HCT116 (cell line): ENCODE results near the gene CRYBG2.

ENCODE experiments used
- CEBPB ChIP-seq: IDR thresholded peaks from 2 replicates; pipeline ENCODE4 v1.6.1; 2012; ENCODE audit warnings: low read depth
- EZH2 ChIP-seq: fragments of 200-600 bp; sonication (generic); IDR thresholded peaks from 2 replicates; pipeline ENCODE4 v1.6.1; 2017; ENCODE audit warnings: antibody characterized with exemption, mixed run types
- POLR2A ChIP-seq: IDR thresholded peaks from 2 replicates; pipeline ENCODE4 v1.7.0; 2011; ENCODE audit warnings: borderline replicate concordance; ENCODE audit not compliant: insufficient read depth, insufficient read length; ENCODE audit errors: extremely low read depth
- POLR2AphosphoS5 ChIP-seq: IDR thresholded peaks from 2 replicates; pipeline ENCODE4 v1.6.1; 2011; ENCODE audit warnings: mild to moderate bottlenecking, low read depth, low read length, moderate library complexity
- RAD21 ChIP-seq: IDR thresholded peaks from 2 replicates; pipeline ENCODE4 v1.6.1; 2012; ENCODE audit warnings: low read depth, mild to moderate bottlenecking
- YY1 ChIP-seq: IDR thresholded peaks from 2 replicates; pipeline ENCODE4 v1.6.1; 2011; ENCODE audit warnings: low read length, low read depth, moderate library complexity, mild to moderate bottlenecking; ENCODE audit not compliant: insufficient replicate concordance; ENCODE audit errors: extremely low read depth
- ZFX ChIP-seq: fragments of 450-650 bp; IDR thresholded peaks from 2 replicates; pipeline ENCODE4 v1.6.1; 2017
- TF ChIP-seq, protein P1 (sequence below), 3 experiments: fragments of 200-600 bp in 1 of 3; sonication (generic) in 1 of 3; IDR thresholded peaks in 2 of 3; conservative IDR thresholded peaks in 1 of 3; 2 replicates each; pipeline ENCODE4 v1.5.1; 2012 to 2017; ENCODE audit warnings: low read depth in 2 of 3, low read length in 2 of 3, antibody characterized with exemption in 1 of 3, borderline replicate concordance in 1 of 3, control low read depth in 1 of 3, mild to moderate bottlenecking in 1 of 3, mixed read lengths in 1 of 3, mixed run types in 1 of 3, moderate library complexity in 1 of 3; ENCODE audit not compliant: insufficient read depth in 1 of 3
- TF ChIP-seq, protein P2 (sequence below): IDR thresholded peaks from 2 replicates; pipeline ENCODE4 v1.6.1; 2012; ENCODE audit warnings: low read depth

DNA sequence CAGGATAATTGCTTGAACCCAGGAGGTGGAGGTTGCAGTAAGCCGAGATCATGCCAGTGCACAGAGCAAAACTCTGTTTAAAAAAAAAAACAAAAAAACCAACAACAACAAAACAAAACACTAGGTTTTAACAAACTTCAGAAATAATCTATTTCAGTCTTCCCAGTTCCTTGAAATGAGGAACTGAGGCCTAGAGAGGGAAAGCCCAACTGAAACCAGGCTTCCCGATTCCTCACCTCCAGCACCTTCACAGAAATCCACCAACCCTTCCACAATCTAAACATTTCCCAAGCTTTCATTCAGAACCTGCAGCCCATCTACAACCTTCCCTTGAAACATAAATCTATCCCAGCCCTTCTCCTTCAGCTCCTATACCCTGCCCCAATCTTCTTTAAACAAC, 36.8 kb downstream of the CRYBG2 start:
- TF ChIP-seq, protein P1, sequence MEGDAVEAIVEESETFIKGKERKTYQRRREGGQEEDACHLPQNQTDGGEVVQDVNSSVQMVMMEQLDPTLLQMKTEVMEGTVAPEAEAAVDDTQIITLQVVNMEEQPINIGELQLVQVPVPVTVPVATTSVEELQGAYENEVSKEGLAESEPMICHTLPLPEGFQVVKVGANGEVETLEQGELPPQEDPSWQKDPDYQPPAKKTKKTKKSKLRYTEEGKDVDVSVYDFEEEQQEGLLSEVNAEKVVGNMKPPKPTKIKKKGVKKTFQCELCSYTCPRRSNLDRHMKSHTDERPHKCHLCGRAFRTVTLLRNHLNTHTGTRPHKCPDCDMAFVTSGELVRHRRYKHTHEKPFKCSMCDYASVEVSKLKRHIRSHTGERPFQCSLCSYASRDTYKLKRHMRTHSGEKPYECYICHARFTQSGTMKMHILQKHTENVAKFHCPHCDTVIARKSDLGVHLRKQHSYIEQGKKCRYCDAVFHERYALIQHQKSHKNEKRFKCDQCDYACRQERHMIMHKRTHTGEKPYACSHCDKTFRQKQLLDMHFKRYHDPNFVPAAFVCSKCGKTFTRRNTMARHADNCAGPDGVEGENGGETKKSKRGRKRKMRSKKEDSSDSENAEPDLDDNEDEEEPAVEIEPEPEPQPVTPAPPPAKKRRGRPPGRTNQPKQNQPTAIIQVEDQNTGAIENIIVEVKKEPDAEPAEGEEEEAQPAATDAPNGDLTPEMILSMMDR (IDR thresholded peaks at IDR 0.05 in 2 of 3, conservative IDR thresholded peaks at IDR 0.05 in 1 of 3; ENCODE audit: borderline replicate concordance in 1 of 3, insufficient read depth in 1 of 3, low read depth in 2 of 3, low read length in 2 of 3) = no peak
- TF ChIP-seq, protein P2, sequence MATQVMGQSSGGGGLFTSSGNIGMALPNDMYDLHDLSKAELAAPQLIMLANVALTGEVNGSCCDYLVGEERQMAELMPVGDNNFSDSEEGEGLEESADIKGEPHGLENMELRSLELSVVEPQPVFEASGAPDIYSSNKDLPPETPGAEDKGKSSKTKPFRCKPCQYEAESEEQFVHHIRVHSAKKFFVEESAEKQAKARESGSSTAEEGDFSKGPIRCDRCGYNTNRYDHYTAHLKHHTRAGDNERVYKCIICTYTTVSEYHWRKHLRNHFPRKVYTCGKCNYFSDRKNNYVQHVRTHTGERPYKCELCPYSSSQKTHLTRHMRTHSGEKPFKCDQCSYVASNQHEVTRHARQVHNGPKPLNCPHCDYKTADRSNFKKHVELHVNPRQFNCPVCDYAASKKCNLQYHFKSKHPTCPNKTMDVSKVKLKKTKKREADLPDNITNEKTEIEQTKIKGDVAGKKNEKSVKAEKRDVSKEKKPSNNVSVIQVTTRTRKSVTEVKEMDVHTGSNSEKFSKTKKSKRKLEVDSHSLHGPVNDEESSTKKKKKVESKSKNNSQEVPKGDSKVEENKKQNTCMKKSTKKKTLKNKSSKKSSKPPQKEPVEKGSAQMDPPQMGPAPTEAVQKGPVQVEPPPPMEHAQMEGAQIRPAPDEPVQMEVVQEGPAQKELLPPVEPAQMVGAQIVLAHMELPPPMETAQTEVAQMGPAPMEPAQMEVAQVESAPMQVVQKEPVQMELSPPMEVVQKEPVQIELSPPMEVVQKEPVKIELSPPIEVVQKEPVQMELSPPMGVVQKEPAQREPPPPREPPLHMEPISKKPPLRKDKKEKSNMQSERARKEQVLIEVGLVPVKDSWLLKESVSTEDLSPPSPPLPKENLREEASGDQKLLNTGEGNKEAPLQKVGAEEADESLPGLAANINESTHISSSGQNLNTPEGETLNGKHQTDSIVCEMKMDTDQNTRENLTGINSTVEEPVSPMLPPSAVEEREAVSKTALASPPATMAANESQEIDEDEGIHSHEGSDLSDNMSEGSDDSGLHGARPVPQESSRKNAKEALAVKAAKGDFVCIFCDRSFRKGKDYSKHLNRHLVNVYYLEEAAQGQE = no peak
- TF ChIP-seq POLR2A (no peak), EZH2 (no peak), CEBPB (no peak), POLR2AphosphoS5 (no peak), RAD21 (no peak), YY1 (no peak), ZFX (no peak)
